DMS153 (cell line): ENCODE results near the gene STIMATE.
A peak's percentile ranks its signal among the peaks of the same experiment; 100 is the strongest.

Source experiments
- DNase-seq: peaks from one replicate; lab custom pipeline; 2025; lab: John Stamatoyannopoulos, UW

Gene STIMATE

DNA sequence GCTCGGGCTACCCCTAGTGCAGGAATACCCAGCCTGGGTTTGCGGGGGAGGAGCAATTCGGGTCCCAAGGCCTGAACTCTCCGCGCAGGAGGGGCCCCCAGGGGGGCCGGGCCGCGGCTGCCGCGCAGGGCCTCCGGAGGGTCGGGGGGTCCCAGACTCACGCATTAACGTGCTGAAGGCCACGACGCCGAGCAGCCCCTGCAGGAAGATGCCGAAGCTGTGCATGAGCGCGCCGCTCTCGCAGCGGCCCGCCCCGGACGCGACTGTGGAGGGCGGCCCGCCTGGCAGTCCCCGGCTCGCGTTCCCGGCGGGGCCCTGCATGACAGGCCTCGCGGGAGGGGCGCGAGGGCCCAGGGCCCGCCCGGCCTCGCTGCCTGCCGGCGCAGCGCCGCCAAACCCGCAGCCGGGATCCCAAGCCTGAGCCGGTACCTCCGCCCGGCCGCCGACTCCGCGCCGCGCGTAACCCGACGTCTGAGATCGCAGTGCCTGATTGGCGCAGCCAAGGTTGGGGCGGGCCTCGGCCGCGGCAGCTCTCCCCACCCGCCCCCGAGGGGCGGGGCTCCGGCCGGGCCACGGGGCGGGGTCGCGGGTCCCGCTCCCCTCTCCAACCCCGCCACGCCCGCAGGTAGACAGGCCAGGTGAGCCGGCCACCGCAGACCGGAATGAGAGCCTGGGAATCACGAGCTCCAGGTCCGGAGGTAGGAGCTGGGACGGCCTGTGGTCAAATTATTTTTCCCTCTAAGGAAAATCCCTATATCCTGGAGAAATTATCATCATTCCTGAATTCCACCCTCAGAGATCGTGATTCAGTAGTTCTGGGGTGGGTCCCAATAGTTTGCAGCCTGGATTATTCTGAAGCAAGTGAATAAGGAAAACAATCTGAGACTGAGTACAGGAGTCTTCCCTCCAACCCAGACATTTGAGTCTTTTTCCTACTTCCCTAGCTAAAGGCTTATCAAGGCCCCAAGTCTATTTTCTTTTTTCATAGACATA, at the start of gene STIMATE:
Gene STIMATE, minus strand, starts transcription at position 419 of the 993 bp plus-strand sequence. Its CDS starts 98 bp downstream, at position 321.
- peak; percentile 32 for DNase-seq

DNA sequence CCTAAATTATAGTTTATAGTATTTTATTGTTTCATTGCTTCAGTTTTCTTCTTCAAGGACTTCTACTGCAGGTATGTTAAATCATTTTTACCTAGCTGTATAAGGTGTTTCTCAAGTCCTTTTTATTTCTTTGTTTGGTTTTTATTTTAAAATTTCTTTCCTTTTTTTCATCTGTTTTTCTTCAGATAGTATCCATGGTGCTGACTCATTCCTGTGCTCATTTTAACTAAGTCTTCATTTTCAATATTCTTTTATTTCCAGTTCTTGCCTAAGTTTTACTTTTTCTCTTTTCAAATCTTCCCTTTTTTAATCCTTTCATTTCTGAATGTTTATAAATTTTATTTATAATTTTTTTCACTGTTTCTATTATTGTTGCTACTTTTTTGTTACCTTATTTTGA, 42.3 kb upstream of the STIMATE start:
- no peak for DNase-seq

DNA sequence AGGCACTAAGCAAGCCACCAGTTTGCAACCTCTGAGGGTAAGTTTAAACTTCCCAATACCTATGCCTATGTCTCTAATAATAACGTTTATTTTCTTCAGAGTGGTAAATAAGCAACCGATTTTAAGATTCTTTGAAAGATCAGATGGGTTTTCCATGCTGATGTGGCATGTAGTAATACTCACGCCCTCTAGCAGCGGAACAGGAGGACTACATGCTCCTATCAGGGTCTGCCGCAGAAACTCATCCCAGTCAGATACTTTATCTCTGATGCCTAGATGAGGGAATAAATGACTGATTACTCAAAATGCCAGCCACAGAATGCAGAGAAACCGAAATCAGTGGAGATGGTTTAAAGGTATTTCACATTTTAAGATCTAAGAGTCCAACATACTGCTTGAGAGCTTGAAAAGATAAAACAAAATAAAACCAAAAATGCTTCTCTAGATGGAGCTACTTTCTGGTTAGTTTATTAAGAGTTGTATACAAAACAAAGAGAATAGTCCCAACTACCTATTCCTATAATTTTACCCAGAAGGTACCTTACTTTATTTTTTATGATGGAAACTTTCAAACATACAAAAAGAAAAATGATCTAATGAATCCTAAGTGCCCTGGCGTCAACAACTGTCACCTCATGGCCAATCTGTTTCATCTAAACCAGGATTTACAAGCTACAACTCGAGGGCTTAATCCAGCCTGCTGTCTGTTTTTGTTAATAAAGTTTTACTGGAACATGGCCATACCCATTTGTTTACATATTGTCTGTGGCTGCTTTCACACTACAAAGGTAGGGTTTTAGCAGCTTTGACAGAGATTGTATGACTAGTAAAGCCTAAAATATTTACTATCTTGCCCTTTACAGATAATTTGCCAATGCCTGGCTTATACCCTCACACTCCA, 37.5 kb upstream of the STIMATE start:
- DNase-seq: no peak

DNA sequence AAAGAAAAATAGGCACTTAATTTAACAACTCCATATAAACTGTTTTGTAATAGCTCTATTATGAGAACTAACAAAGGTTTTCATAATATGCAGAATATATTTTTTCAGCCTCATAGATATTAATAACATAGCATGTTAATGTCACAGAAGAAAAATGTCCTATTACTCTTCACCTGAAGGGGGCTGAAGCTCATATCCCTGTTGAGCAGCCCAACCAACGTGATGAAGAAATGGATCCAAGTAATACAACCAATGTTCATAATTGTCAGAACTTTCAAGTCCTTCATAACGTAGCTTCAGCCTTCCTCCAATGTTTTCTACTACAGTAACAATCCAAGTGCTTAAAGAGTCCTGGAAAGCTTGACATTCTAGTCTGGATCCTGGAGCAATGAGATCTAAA, 34.5 kb upstream of the STIMATE start:
- no peak for DNase-seq

DNA sequence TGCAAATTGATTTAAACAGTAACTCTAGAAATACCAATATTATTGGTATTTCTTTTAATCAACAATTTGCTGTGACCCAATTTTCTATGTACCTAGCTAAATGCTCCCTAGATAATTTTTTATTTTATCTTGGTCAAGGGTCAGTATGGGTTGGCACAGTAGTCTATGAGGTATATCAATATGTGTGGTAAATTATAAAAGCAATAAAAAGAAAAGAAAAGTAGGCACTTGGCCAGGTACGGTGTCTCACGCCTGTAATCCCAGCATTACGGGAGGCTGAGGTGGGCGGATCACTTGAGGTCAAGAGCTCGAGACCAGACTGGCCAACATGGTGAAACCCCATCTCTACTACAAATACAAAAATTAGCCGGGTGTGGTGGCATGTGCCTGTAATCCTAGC, 34.0 kb upstream of the STIMATE start:
- no peak for DNase-seq

DNA sequence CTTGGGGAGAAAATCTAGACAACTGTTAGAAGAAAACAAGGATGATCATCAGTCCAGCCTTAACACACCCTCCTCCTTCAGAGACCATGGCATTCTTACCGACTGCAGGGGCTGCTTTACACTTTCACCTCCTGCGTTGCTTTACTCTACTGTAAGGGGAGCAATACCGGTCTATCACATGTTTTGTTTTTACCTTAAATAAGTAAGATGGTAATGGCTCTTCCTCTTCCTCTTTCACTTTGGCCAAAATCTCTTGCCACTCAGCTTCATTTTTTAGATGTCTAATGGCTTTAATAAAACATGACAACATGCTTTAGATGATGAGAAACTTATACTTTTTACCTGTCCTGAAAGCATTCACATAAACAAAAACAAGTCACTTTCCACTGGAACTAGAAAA, 33.4 kb upstream of the STIMATE start:
- no peak for DNase-seq

DNA sequence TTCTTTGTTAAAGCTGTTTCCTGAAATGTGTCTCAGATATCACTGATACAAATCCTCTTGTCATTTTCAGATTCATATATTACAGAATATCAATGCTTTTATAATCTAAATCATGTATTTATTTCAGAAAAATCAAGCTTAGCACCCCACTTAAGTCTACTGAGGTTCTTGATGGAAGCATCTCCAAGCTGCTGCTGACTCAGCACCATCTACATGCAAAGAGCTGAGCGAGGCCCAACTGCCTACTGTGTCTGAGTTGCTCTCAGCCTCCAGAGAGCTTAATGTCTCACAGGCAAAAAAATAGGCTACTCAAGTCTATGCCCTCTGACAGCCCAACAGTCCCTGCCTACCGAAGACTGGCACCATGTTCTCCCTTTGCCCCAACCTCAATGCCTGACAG, 29.2 kb upstream of the STIMATE start:
- DNase-seq: no peak

DNA sequence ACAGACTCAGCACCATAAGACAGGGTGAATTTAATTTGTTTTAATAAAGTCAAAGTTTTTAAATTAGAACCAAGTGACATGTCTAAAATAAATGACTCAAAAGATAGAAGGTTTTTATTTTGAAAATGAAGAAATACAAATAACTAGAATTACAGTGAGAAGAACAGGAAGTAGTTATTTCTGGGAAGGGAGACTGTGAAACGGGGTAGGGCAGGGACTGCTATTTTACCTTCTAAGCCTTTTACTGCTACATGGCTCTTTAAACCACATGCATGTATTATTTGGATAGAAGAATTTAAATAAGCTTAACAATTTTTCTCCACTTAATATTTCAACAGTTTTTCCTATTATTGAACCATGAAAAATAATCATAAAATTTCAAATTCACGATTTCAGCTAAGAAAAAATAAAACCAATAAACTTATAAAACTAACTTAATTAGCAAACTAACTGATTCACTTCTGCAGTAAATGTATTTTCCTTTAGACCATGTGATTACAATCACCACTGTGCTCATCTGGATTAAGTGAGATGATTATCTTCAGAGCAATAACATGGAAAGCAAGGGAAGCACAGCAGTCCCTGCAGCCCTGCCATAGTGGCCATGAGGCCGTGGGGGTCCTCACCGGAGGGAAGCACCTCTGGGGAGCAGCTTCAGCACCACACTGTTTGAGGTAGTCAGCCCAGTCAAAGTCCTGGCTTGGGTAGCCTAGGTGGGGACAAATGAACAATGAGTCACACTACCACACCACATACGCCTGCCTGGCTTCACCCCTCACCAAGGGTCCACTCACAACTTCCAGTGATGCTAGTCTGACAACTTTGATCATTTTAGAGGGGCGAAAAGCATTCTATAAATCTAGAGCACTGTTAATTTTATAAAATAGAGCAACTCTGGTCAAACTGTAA, 28.3 kb upstream of the STIMATE start:
- no peak for DNase-seq

DNA sequence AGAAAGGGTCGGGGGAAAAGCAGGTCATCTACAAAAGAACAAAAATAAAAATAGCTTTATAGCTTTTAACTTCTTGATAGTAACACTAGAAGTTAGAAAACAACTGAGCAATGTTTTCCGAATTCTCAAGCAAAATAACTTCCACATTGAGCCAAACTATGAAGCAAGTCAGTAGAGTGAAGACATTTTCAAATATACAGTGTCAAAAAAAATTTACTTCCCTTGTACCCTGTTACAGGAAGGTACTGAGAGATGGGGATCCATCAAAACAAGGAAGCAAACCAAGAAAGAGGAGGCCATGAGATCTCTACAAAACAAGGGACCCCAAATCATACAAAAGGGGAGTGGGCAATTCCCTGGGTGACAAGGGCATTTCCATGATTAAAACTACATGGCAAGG, 26.6 kb upstream of the STIMATE start:
- DNase-seq: no peak

DNA sequence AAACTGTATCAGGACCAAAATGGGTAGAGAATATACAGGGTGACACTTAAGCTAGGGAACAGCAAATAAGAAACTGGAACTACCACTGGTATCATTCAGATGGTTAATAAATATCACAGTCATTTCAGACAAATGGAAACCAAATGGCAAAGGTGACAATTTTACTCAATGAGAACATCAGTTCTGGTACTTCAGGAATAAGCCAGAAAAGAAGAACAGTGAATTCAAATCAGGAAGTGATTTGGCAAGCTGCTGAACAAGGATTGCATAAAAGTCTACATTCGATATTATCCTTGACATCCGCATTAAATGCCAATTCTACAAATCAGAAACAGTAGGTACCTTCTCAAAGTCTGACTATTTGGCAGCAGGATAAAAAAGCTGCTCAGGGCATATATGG, 23.5 kb upstream of the STIMATE start:
- no peak for DNase-seq

DNA sequence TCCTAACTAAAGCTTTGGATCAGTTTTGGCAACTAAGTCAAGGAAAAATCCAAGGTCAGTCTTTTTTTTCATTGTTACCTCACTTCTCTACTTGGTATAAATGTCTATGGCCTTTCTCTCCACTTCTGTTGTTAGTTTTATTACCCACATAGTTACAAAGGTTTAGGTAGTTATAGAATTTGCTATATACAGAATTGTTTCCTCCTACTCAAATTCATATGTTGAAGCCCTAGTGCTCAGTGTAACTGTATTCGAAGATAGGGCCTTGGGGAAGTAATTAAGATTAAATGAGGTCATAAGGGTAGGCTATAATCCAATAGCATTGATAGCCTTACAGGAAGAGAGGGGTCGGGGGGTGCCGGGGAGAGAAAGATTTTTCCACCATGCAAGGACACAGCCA, 19.7 kb upstream of the STIMATE start:
- DNase-seq: no peak

DNA sequence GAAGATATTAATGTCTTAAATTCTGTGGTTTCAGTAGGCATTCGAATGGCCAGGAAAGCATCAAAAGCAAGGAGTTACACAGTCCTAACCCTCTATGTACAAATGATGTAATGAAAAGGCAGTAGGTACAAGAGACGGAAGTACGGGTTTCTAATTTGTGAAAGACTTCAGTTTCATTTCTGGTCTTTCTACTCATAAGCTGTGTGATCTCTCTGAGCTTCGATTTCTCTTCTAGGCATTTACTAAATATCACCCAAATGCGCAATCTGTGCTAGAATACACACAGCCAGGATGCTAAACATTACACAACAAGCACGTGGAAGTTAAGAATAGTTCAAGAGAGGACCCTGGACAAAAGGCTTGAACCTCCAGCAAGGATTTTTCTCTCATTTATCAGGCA, 17.9 kb upstream of the STIMATE start:
- DNase-seq: no peak

DNA sequence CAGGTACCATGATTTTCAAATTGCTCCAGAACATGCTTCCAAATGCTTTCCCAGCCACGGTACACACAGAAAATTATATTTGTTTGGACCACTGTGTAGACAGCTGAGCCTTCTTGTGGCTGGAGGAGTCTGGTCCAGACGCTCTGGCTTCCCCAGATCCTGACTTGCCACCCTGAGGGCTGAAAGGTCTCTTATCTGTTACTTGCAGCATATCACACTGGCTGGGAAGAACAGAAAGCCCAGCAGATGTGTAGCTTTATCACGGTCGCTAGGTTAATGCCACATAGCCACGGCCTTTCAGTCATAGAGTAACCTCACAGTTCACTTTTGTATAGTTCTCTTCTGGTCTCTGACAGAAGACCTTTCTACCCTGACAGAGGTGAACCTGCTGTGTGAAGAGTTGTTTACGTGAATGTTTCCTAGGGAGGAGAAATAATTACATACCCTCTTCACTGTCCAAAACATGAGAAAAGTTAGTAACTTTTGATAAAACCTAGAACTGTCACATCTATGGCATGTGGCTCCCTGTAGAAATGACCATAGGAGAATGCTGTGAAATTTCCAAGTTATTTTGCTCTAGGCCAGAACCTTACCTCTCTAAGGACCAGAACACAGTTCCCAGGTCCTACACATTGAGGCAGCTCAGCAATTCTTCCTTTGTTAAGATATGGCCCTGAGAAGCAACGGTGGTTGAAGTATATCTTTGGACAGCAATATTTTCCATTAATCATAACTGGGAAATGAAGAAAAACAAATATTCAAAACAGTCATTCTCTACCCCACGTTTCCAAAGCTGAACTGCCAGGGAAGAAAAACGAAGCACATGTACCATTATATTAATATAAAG, 15.8 kb upstream of the STIMATE start:
- DNase-seq: no peak

DNA sequence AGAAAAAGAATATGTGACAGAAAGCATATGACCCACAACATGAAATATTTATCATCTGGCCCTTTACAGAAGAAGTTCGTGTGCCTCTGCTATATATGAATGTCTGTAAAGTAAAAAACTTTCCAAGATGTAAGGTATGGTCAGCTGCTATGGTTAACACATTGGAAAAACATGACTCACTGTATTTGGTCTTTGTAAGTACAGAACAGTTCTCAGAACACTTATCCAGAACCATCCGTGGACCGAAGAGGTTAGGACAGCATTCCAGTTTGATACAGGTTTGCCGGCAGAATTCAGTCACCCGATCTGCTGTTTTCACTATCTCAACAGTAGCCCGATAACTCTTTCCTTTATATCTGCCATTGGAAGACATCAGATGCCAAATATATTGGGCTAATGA, 13.5 kb upstream of the STIMATE start:
- no peak for DNase-seq

DNA sequence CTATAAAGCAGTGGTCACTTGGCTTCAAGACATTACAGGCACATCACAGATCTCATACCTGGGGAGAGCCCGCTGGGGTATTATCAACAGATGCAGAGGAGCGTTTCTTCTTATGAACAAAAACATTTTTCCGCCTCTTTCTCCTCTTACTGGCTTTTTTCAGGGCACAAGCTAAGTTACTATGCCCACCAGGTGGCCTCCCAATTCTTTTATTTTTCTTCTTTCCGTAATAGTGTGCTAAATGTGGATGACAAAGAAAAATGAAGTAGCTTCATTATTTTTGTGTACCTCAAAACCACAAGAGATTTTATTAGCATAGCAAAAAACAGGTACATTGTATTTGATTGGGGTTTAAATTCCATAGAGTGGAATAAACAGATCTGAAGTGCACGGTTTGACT, 10.1 kb upstream of the STIMATE start:
- DNase-seq: no peak

DNA sequence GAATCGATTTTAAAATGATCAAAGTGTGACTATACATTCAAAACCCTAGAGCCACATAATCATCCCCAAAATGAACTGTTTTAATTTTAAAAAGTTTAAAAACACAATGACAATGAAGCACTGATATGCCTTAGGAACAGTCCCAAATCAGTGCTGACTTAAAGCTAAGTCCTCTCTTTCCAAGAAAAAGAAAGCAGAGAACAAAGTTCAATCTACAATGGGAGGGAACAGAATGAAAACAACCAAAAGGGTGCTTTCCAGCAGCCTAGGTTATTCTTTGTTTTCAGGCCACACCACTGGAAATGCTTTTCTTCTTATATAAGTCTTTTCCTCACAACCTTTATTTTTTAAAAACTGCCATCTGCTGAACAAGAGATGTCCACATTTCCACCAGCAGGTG, 7.2 kb upstream of the STIMATE start:
- no peak for DNase-seq

DNA sequence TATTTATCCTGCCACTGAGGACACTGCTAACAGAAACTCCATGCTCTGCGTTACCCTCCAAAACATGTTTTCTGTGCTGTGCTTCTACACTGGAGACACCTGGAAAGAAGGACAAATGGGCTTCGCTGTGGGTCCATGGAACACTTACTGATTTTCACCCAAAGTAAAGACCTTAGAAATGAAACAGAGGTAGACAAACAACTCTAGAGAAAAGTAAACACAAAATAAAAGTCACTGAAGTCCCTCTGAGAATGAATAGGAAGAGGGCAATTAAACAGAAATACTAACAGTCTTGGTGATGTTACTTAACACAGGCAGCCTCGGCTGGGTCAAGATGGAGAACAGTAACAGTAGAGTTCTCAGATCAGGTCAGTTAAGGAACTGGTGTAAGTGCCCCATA, 6.7 kb upstream of the STIMATE start:
- DNase-seq: no peak

DNA sequence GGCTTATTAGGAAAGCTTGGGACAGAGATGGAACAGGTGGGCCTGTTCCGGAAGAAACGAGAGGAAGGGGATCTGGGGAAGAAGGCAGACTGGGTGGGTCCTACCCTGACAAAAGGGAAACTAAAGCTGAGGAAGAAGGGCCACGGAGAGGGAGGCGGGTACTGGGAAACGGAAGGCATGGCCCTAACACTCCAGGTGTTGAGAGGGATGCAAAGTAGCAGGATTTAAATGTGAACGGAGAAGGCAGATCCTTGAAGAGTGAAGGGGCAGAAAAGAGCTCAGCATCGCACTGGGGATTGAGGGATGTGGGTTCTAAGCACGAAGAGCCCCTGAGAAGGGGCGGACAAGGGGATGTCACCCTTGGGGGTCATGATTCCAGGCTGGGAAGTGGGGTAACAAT, 735 bp downstream of the STIMATE start:
- DNase-seq: no peak

DNA sequence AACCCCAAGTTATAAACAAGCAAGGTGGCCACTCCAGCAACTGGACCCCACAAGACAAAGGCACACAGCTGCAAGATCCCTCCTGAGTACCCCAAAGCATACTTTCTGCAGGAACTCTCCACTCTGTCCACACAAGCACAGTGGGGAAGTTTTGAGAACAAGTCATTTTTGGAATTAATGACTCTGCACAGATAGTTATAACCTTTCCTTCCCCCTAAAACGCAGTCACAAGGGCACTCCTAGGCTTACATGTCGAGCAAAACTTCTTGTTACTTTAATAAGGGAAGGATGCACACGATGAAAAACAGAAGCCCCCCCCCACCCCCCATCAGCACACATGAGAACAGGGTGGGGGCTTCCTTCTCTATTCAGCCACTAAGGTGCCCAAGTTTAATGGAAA, 1.2 kb downstream of the STIMATE start:
- DNase-seq: no peak

DNA sequence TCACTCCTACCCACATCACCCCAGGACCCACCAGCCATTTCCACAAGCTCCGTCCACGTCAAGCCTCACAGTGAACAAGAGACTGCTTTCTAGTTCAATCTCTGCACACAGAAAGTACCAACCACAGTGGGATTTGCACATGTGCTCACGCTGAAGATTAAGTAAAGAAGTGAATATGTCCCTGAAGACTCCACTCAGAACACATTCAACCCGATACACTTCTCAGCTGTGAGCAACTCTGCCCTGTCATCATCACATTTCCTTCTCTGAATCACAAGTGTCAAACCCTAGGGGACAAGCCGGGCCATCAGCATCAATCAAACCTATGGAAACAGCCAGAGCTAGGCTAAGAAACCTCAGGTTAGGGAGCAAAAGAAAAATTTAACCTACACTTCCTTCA, 1.9 kb downstream of the STIMATE start:
- DNase-seq: no peak

DNA sequence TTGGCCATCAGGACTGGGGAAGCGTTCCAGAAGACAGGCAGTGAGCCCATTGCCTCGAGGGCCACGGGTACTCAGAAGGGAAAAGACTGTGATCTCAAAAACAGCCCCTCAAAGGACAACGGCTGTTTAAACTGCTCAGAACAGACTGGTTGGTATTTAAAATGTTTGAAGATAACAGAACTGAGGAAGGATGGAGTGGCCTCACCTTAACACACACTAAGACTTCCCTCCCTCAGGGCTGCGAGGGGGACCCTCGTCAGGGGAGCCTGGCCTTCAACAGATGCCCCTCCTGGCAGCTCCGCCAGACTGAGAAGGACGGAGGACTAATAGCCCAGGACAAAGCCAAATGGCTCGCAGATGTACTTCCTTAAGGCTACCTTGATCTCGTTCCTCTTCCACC, 2.6 kb downstream of the STIMATE start:
- DNase-seq: no peak
